NCI-H2107 (cell line): ENCODE results near the gene SRC.

Experiments
- DNase-seq: peaks from one replicate; lab custom pipeline; 2025; lab: John Stamatoyannopoulos, UW

SRC gene

DNA sequence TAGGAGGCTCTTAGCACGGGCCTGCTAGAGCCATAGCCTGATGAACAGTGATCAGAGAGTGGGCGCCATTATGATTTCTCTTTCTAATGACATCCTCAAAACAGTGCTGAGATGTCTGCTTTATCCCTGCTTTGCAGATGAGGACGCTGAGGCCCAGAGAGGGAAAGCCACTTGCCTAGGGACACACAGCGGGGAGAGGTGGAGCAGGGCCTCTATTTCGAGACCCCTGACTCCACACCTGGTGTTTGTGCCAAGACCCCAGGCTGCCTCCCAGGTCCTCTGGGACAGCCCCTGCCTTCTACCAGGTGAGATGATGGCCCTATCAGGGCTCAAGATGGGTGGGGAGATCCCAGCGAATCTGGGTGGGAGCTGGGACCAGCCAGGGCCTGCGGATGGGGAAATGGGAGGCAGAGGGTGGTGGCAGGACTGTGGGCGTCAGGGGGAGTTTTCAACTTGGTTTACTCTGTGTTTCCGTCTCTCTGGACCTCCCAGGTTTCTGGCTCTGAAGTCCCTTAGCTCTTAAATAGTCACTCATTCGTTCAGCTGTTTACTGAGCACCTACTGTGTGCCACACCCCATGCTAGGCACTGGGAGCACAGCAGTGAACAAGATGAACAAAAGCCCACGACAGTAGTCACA lies 36.7 kb downstream of the SRC start:
- no peak for DNase-seq

DNA sequence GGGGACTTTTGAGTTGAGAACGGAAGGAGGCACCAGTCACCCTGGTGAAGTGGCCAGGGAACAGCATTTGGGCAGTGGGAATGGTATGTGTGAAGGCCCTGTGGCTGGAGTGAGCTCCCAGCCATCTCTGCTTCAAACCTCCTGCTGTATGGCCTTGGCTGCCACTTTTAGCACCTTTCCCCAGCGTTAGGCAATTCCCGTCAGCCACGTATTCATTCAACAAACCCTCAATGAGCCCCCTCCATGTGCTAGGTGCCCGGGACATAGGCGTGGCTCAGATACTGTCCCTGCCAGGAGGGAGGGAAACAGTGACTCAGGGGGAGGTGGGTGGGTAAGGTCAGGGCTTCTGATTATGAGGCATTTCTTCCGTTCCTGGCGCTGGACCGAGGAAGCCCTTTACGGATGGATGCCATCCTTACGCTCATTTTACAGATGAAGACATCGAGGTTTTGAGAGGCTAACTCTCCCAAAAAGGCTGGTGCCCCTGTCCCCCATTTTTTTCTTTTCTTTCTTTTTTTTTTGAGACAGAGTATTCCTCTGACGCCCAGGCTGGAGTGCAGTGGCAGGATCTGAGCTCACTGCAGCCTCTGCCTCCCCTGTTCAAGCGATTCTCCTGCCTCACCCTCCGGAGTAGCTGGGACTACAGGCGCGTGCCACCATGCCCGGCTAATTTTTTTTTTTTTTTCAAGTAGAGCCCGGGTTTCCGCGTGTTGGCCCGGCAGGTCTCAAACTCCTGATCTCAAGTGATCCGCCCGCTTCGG lies 37.5 kb downstream of the SRC start:
- DNase-seq = no peak

GRCh38 chr20:37384683-37385174 lies 38.8 kb downstream of the SRC start:
- DNase-seq = no peak

DNA sequence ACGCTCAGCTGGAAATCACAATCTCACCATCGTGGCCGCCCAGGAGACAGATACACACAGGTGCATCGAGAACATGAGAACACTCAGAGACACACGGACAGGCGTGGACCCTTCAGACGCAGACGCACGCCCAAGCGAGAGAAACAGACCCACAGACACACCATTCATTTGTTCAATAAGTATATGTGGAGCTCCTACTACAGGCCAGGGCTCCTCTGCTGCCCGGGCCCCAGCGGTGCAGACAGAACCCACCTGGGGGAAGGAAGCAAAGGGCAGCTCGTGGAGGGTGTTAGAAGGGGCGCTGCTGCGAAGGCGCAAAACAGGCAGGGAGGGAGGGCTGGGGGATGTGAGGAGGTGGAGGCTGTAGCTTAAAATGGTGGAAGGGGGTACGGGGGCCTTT lies 39.2 kb downstream of the SRC start:
- no peak for DNase-seq

GRCh38 chr20:37385659-37386504 lies 39.9 kb downstream of the SRC start:
- no peak for DNase-seq

DNA sequence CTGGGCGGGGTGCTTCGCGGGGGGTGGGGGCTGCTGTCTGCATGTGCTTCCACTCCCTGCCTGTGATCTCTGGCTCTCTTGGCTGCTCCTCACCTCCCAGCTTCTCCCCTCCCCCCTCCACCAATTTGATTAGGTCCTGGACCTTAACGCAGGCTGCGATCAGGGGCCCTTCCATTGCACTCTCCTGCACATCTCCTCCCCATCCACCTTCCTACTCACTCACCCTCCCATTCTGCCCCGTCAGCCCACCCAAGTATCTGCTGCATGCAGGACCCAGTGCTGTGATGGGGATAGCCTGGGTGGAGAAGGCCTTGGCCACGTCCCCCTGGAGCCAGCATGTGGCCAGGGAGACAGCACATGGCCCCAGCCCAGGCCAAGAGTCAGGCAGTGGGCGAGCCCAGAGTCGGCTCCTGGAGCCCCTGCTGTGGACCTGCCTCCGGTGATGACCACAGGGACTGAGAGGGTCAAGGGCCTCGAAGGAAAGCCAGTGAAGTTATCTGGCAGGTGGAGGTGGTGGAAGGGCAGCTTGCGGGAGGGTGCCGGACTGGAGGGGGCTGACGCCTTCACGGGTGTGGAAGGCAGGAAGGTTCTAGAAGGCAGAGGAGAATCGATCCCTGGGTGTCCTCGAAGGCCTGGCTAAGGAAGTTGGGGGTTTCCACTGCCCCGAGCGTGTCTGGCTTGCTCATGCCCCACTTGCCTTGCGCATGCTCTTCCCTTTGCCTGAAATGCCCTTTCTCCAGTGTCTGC lies 40.7 kb downstream of the SRC start:
- no peak for DNase-seq

DNA sequence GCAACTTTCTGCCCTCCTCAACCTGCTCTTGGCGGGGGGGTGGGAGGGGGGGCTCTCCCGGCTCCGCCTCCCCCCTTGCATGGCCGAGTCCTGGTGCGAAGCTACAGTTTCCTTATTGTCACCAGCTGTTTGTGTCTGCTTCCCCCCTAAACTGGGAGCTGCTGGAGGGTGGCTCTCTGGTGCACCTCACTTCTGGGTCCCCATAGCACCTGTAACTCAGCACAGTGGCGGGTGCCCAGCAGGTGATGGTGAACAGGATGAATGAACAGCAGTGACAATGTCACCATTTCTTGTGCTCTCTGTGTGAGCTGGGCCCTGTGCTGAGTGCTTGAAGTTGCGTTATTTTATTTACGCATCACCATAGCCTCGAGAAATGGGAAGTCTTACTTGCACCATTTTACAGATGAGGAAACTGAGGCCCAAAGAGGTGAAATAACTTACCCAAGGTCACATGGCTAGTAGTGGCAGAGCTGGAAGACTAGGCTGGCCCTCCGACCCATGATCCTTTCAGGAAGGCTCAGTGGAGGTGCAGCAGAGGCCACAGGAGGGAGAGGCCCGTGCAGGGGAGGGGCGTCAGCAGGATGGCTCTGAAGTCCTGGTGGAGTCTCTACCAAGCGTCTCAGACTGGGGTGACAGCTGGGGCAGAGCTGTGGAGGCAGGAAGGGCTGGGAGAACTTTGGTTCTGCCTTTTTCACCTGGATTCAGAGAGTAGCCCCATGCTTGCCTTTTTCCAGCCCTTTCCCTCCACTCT lies 41.8 kb downstream of the SRC start:
- DNase-seq = no peak

DNA sequence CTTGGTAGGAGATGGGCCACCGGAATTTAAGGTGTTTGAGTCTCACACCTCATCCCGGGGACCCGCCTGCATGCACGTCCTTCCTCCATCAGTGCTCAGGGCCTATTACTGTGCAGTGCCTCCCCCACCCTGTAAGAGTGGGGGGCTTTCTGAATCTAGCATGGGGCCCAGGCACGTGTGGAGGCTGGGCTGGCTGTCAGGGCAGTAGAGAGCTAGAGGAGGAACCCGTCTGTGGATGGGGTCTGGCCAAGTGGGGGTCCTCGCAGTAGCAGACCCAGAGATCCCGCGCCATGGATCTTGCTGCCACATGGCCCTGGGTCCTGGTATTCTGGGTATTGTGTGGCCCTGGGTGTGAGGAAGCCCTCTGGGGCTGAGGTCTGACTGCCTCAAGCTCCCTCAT lies 42.9 kb downstream of the SRC start:
- no peak for DNase-seq

GRCh38 chr20:37389241-37389747 lies 43.4 kb downstream of the SRC start:
- no peak for DNase-seq

GRCh38 chr20:37389844-37390275 lies 43.9 kb downstream of the SRC start:
- no peak for DNase-seq

- DNase-seq = no peak
Measured at GRCh38 chr20:37390503-37390890, 44.6 kb downstream of the SRC start.

DNA sequence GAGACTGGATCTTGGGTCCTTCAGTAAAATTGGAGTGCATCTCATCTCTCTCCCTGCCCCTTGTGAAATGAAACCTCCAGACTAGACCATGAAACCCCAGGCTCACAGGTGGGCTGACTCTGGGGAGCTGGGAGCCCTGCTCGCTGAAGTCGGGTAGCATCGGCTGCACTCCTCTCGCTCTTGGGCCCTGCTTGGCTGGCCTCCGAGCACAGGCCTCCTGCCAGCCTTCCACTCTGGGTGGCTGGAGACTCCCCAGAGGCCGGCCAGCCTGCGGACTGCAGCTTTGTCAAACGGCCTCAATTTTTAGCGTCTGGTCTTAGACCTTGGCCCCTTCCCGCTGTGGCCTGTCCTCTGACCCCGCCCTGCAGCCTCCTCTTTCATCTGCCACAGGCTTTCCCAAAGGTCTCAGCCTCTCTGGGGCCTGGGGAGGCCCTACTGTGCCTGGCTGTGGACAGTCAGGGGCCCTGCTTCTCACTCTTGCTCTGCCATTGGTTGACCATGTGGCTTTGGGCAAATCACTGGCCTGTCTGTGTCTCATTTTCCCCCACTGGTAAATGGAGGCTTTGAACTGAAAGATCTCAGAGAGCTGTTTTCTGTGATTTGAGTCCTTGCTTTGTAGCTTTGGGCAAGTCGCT lies 45.1 kb downstream of the SRC start:
- no peak for DNase-seq

DNA sequence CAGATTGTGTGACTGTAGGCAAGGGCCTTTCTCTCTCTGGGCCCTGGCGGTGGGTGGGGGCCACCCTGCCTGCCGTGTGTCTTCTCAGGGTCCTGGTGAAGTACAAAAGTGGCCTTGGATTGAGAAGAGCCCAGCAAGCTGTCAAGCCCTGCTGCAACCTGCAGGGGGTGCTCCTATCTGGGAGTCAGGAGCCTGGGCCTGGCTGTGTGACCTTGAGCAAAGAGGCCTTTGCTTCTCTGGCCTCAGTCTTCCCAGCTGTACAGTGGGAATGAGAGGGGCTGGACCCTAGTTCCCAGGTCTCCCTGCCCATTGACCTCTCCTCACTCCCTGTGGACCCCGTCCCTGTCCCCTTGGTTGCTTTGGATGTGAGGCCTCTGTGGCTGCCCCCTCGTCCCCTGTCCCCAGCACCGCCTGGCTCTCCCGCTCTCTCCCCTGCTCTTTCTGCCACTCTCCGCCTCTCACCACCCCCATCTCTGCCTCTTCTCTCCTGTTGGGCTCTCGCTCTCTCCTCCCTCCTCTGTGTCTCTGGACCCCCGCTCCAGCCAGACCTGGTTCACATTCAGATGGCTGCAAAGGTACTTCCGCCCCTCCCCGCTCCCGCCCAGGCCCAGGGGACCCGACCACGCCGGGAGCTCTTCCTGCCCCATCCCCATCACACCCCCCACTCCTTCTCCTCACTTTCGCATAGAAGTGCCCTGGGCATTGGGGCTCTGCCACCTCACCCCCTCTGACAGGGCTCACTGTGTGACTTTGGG lies 46.7 kb downstream of the SRC start:
- no peak for DNase-seq

DNA sequence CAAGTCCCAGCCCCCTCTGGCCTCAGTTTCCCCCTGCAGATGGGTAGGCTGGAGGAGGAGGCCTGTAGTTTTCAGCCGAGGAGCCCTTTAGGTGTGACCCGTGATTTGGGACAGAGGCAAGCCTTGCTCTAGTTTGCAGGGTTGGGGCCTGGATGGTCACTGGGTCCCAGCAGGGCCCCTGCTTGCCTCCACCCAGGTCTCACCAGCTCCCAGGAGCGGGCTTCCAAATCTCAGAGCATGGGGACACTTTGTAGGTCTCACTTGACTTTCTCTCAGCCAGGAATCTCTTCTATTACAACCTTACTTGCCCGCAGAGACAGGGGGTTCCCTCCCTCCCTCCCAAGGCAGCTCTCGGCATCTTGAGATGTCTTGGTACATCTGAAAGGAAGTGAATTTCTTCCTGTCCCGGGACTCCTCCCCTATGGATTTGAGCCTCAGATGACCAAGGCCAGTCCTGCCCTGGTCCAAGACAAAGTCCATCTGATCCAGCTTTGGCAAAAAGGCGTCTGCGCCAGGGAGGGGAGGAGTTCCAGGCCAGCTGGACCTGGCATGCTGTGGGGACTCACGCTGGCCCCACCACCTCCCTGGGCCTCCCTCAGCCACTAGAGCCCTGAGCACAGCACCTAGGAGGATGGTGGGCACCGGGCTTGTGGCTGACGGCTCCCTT lies 47.4 kb downstream of the SRC start:
- no peak for DNase-seq

DNA sequence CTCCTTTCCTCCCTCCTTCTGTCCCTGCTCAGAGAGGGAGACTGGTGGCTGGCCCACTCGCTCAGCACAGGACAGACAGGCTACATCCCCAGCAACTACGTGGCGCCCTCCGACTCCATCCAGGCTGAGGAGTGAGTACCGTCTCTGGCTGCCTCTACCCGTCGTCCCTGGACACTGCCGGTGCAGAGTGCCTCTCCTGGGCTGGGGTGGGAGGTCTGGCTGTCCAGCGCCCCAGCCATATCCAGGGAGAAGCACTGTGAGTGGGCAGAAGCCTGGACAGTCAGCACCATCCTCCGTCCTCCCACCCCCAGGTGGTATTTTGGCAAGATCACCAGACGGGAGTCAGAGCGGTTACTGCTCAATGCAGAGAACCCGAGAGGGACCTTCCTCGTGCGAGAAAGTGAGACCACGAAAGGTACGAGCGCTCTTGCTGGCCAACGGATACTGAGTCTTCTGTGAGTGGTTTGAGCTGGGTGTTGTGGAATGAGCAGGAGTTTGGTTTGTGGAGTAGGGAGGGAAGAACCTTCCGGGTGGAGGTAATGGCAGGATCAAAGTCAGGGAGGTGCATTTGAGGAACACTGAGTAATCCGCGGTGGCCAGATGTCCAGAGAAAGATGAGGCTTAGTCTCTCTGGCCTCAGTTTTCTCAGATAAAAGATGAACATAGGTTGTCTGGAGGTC lies 48.1 kb downstream of the SRC start:
- no peak for DNase-seq

GRCh38 chr20:37394543-37395409 lies 48.8 kb downstream of the SRC start:
- DNase-seq = no peak

GRCh38 chr20:37395410-37395797 lies 49.5 kb downstream of the SRC start:
- no peak for DNase-seq
